Stimulated activated CD8-positive, alpha-beta memory T cell treated with anti-CD3 and anti-CD28 coated beads, Interleukin-7, amount 100 ng/mL, for 1 hour (primary cell): ENCODE measurements around the gene RFC2.
"Not testable (repeated sequence)": the region's sequence is repeated elsewhere in the genome, so short reads cannot be mapped to it uniquely, and the experiment has no call there.

Source experiments
- DNase-seq, 2 donors: peaks; one replicate each; pipeline ENCODE4 v3.0.0-alpha.2; 2020; ENCODE audit warnings: low read depth in 2 of 2

Gene RFC2

DNA sequence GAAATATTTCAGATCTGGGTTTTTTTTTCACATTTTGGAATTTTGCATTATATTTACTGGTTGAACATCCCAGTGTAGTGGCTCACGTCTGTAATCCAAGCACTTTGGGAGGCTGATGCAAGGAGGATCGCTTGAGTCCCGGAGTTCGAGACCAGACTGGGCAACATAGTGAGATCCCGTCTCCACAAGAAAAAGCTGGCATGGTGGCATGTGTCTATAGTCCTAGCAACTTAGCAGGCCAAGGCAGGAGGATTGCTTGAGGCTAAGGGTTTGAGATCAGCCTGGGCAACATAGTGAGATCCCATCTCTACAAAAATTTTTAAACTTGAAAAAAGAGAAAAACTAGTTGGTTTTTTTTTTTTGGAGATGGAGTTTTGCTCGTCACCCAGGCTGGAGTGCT is 6.0 kb downstream of the RFC2 start:
- no peak for DNase-seq

DNA sequence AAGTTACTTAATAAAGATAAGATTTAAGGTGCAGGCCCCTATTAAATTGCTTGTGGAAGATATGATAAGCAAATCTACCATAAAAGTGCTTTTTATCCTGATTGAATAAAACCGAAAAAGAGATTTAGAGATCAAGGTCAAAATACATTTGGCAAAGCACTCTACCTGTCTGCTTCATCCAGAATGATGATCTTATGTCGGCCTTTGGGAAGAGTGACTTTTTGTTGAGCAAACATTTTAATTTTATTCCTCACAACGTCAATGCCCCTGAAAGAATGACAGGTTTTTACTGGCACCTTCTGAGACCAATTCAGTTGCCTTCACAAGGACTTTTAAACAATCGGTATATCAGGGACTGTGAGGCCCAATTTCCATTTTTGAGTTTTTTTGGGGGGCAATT is 7.7 kb downstream of the RFC2 start:
- no peak for DNase-seq

DNA sequence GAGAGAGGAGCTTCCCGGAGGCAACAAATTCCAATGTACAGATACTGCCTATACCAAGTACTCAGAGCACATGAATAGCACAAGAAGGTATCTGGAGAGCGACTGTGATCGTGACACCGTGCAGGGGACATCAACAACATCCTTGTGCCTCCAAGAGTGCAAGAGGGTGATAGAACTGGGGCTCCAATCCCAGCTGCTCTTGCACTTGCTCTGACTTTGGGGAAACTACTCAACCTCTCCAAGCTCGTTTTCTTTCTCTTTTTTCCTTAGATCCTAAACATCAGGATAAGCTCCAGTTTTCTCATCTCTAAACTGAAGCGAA is 12.1 kb downstream of the RFC2 start:
- DNase-seq = no peak

DNA sequence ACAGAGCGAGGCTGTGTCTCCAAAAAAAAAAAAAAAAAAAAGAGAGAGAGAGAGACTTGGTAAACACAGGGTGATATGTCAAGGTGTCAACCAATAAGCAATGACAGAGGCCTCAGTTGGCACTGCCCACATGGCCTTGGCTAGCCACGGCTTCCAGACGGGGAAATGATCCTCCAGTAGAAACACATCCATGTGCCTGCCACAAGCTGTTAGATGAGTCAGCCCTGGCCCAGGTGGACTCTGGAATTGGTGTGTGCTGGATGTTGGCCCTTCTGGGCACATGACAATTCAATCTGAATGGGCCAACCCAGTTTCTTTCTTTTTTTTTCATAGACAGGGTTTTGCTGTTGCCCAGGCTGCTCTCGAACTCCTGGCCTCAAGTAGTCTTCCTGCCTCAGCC is 13.7 kb downstream of the RFC2 start:
- no peak for DNase-seq

DNA sequence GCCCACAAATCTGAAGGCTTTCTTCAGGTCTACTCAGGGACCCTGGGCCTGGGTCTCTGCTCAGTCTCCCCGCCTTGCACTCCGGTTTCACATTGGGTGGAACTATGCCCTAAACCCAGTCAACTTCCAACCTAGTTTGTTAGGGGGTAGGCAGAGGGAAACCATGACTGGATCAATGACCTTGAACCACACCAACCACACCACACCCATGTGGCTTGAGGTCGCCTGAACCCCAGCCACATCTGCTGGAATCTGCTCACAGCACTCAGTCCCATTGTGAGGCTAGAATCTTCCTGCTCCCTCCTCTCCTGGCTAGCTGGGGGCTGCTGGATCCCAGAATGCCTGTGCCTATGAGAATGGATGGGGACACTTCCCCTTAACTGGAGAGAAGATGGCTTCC is 17.9 kb downstream of the RFC2 start:
- DNase-seq = no peak

DNA sequence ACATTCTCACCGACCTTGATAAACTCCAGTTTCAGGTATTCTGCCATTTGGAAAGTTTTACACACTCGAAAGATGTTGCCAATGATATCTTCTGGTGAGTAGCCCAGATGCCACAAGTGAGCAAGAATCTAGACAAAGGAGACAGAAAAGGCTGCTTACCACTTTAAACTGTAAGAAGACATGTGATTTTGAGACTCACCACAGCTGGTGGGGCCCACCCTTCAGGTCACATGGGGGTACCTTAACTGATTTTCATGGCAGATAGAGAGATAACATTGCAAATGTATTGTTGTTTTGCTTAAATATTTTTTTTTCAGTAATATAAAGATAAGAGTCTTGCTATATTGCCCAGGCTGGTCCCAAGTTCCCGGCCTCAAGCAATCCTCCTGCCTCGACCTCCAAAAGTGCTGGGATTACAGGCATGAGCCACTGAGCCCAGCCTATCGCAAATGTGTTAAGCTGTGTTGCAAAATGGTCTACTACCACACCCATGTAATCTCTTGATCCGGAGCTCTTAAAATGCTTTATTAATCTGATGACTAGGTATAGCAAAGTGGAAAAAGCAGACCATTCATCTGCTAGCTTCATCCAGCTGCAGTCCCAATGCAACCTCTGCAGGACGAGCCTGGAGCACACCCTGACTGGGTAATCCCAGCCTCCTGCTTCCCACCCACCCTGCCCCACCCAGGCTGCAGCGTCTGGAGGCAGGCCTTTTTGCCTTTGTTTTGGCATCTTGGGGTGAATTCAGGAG is 18.5 kb downstream of the RFC2 start:
- no peak for DNase-seq

DNA sequence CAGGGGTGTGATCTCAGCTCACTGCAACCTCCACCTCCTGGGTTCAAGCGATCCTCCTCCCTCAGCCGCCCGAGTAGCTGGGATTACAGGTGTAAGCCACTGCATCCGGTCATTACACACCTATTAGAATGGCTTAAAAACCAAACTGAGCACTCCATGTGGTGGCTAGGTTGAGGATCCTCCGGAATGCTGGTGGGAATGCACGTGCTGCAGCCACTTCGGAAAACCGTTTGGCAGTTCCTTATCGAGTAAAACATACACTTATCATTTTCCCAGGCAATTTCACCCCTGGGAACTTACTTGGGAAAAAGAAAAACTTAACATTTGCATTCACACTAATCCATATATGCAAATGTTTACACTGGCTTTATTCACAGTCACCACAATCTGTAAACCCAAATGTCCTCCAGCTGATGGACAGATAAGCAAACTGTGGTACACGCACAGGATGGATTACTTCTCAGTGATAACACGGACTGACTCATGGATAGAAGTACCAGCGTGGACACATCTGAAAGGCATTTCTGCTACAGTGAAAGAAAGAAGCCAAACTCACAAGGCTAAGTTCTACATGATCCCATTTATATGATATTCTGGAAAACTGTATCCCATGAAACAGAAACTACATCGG is 20.4 kb downstream of the RFC2 start:
- DNase-seq = no peak

DNA sequence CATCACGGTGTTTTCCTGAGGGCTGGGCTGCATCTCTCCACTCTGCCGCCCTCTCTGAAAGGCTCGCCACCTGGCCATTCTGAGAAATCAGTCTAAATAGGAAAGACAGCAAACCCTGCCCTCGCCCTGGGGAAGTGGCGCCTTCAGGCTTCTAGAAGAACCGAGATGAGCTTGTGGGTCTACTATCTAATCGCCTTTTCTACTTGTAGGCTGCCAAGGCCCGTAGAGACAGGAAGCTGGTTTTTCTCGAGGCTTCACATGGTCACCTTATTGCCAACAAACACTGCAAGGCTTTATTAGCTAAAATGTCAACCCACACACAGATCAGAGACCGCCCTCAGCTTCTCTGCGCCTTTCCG is 23.0 kb downstream of the RFC2 start:
- DNase-seq = no peak

DNA sequence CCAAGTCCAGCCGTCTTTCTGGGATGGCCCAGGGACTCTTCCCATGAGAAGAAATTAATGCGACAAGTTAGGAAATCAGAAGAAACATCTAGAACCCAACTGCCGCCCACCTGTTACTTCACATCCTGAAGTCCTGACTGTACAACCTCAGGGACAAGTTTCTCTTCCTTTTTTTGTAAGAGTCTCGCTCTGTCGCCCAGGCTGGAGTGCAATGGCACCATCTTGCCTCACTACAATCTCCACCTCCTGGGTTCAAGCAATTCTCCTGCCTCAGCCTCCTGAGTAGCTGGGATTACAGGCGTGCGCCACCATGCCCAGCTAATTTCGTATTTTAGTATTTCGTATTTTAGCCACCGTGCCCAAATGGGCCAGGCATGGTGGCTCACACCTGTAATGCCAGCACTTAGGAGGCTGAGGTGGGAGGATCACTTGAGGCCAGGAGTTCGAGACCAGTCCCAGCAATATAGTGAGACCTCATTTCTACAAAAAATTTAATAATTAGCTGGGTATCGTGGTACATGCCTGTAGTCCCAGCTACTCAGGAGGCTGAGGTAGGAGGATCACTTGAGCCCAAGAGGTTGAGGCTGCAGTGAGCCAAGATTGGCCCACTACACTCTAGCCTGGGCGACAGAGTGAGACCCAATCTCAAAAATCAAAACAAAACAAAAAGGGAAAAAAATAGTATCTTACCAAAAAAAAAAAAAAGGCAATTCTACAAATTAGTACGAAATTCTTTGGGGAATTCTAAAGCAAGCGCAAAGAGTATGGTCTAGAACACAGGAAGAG is 23.6 kb downstream of the RFC2 start:
- DNase-seq = no peak

DNA sequence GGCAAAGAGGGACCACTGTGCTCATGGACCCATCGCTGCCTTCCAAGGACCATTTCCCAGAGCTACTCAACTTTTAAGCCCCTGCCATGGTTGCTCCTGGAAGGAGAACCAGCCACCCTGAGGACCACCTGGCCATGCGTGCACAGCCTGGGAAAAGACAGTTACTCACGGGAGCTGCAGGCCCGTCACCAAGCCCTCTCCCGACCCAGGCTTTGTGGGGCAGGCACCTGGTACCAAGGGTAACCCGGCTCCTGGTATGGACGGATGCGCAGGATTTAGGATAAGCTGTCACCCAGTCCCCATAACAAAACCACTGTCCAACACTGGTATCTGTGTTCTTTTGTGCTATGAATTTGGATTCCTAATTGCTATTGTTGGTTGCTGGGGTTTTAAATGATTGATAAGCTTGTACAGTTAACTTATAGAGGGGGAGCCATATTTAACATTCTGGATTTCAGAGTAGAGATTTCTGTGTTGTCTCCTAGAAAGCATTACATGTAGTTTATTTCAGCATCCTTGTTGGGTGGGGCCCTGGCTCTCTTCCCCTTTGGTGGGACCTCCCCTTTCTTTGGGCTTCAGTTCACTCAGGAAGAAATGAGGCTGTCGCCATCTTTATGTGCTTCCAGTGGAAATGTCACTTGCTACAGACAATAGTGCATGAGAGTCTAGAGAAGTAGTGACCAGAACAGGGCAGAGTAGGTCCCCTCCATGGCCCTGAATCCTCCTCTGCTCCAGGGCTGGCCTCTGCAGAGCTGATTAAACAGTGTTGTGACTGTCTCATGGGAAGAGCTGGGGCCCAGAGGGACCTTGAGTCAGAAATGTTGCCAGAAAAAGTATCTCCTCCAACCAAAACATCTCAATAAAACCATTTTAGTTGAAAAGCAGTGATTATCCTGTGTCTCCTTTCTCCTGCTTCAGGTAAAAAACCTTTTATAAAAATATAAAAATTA is 25.0 kb downstream of the RFC2 start:
- DNase-seq = no peak

DNA sequence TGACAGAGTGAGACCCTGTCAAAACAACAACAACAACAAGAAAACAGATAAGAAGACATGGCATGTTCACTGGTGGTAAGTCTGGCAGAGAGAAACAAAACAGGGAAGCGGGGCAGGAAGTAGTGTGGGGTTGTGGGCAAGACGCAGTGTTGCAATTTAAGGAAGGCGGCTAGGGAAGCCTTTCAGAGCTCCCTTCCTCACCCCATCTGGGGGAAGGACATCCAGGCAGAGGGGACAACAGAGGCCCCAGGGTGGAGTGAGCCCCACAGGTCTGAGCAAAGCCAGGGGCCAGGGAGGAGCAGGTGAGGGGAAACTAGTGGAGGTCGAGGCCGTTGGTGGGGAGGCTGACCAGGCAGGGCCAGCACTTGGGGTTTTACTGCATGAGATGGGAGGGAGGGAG is 27.6 kb downstream of the RFC2 start:
- no peak for DNase-seq

DNA sequence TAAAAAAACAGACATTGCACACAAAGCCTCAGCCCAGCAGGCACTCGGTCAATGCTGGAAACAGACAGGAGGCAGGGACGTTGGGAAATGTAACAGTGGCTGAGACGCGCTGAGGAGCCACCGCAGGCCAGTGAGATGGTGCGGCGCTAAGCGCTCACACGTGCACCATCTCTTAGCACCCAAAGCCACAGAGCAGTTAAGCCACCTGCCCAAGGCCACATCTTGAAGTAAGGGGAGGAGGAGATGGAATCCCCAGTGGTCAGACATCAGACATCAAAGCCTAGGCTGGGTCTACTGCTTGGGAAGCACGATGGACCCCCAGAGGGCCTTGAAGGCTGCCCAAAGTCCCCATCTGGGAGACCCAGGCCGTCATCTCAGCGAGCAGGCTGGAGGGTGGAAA is 28.8 kb downstream of the RFC2 start:
- no peak for DNase-seq

DNA sequence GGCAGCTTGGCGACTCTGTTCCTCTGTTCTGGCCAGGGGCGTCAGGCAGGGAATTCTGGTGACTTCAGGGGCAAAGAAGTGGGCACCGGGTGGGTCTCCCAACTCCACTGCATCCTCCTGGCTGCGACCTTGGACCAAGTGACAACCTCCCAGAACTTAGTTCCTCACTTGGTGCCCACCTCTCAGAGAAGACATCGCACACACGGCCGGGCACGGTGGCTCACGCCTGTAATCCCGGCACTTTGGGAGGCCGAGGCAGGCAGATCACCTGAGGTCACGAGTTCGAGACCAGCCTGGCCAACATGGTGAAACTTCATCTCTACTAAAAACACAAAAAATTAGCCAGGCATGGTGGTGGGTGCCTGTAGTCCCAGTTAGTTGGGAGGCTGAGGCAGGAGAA is 29.3 kb downstream of the RFC2 start:
- not testable (repeated sequence) for DNase-seq

DNA sequence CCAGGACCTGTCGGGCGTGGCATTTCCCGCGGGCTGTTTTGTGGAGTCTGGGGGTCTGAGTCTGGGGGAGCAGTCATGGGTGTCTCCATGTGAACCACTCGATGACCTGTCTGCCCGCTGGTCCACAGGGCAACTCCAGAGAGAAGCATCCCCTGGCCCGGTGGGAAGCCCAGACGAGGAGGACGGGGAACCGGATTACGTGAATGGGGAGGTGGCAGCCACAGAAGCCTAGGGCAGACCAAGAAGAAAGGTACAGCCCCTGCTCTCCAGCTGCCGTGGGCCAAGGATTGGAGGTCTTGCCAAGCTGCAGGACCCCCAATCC is 29.7 kb downstream of the RFC2 start:
- DNase-seq = no peak

DNA sequence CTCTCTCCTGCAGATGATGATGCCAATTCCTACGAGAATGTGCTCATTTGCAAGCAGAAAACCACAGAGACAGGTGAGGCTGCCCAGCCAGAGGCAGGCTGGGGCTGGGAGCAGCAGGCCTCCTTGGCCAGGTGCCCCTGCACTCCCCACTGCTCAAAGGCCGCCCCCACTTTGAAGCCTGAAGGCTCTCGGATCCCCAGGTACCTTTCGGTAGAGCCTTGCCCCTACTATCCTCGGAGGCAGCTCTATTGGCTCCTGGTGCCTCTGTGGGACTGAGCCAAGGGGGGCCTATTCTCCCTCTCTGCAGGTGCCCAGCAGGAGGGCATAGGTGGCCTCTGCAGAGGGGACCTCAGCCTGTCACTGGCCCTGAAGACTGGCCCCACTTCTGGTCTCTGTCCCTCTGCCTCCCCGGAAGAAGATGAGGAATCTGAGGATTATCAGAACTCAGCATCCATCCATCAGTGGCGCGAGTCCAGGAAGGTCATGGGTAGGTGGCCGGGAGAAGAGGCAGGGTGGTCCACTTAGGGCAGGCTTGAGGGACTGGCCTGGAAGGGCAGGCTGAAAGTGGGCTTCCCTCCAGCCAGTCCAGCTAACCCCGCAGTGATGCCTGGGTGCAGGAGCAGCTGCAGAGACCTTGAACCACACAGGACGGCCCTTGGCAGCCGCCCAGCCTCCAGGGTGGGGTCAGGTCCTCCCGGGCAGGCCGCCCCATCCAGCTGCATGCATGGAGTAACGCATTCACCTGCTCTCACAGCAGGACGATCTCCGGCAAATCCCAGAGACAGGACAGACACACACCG is 30.3 kb downstream of the RFC2 start:
- no peak for DNase-seq

DNA sequence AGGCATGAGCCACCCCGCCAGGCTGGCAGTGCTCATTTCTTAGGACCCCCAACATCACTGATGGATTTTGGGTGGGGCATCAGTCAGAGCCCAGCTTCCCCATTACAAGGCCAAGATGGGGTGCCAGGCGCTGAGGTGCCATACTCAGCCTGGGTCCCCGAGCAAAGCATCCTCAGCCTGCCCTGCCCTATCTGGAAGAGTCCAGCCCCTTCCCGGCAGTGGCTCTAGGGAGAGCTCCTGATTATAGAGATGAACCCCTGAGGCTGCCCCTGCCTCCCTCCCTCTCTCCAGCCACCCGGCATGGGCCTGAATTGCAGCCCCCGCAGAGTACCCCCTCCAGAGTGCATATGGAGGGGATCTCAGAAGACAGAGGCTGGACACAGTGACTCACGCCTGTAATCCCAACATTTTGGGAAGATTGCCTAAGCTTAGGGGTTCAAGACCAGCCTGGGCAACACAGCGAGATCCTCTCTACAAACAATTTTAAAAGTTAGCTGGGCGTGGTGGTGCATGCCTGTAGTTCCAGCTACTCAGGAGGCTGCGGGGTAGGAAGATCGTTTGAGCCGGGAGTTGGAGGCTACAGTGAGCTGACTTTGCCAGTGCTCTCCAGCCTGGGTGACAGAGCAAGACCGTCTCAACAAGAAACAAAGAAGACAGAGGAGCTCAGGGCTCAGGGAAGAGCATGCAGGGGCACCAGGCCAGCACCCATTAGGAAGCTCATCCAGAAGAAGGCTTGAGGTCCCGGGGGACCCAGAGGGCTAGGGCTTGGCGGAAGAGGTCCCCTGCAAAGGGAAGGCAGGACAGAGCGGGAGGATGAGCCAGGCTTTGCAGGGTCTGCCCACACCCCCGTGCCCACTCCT is 31.1 kb downstream of the RFC2 start:
- DNase-seq = no peak

DNA sequence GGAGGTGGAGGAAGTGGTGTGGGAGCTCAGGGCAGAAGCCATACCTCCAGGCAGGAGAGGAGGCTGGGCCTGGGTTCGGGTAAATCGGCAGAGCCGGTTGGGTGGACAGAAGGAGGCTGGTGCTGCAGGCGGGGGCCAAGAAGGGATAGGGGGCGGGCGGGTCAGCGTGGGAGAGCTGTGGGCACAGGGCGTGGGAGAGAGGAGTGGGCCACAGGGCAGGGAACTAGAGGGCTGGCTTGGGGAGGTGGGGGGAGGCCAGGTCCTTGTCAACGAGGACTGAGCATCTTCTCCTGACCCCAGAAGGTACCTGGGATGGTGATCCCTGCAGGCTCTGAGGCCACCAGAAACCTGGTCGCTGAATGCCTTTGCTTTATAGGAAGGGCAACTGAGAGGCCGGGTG is 32.5 kb downstream of the RFC2 start:
- DNase-seq = no peak

DNA sequence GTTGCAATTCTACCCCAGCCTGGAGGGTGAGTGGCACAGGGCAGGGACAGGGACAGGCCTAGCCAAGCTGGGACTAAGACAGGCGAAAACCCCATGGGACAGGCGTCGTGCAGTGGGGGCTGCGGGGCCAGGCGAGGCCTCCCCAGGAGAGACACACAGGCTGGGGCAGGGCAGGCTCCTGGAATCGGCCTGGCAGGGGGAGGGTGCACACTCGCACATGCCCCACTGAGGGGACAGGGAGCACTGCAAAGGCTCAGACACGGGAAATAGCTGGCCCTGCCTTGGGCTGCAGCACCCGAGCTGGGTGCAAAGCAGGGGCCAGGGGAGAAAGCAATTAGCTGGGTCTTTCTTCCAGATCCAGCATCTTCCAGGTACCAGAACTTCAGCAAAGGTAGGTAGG is 34.0 kb downstream of the RFC2 start:
- DNase-seq = no peak

DNA sequence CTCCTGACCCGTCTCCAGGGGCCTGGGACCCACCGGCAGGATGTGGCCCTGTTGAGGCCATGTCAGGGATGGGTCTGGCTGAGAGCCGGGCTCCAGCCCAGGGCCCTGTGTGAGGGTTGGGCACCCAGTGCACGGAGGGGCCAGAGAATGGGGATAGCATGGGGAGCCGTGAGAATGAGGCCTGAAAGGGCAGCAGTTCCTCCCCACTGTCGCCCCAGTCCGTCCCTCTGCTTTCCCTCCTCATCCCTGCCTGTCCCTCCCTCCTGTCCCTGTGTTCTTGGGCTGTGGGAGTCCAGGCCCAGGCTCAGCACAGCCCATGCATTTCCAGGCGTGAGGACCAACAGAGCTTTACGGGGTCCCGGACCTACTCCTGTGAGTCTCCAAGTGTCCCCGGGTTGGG is 34.8 kb downstream of the RFC2 start:
- DNase-seq = no peak

DNA sequence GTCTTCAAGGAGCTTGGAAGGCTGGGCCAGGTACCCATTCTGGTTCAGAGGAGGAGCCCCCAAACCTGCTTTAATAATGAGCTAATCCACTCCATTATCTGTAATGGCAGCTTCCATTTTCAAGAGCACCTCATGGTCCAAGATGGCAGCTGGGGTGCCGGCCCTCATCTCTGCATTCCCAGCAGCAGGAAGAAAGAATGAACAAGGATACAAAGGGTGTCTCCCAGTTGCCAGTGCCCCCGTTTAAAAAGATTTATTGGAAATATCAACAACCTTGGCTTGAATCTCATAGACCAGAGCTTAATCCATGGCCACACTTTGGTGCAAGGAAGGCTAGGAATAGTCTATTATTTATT is 35.9 kb downstream of the RFC2 start:
- no peak for DNase-seq
